Measurements from ENCODE around the gene CTSF.

DNA sequence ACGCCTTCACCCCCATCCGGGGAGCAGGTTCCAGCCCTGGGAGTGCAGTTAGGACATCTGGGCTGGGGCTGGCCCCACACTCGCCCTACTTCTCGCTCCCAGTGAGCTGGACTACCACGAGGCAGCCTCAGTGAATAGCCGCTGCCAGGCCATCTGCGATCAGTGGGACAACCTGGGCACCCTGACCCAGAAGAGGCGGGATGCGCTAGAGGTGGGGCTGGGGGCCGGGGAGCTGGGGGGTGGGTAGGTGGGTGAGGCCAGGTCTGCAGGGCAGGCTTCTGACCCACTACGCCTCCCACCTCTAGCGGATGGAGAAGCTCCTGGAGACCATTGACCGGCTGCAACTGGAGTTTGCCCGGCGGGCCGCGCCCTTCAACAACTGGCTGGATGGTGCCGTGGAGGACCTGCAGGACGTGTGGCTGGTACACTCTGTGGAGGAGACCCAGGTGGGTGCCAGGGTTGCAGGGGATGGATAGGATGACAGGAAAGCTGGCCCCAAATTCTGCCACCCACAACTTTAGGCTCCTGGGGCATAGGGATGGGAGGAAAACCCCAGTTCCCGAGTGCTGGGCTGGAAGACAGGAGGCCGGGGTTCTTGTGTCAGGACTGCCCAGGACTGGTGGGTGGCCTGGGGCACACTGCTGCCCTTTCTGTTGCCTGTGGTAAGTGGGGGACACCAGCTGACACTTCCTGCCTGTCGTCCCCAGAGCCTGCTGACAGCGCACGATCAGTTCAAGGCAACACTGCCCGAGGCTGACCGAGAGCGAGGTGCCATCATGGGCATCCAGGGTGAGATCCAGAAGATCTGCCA, 8.3 kb downstream of the CTSF start:
- TF ChIP-seq, protein P1, sequence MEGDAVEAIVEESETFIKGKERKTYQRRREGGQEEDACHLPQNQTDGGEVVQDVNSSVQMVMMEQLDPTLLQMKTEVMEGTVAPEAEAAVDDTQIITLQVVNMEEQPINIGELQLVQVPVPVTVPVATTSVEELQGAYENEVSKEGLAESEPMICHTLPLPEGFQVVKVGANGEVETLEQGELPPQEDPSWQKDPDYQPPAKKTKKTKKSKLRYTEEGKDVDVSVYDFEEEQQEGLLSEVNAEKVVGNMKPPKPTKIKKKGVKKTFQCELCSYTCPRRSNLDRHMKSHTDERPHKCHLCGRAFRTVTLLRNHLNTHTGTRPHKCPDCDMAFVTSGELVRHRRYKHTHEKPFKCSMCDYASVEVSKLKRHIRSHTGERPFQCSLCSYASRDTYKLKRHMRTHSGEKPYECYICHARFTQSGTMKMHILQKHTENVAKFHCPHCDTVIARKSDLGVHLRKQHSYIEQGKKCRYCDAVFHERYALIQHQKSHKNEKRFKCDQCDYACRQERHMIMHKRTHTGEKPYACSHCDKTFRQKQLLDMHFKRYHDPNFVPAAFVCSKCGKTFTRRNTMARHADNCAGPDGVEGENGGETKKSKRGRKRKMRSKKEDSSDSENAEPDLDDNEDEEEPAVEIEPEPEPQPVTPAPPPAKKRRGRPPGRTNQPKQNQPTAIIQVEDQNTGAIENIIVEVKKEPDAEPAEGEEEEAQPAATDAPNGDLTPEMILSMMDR (IDR thresholded peaks at IDR 0.05 in 2 of 3, conservative IDR thresholded peaks at IDR 0.05 in 1 of 3; ENCODE audit: borderline replicate concordance in 1 of 3, insufficient read depth in 1 of 3, low read depth in 2 of 3, low read length in 2 of 3), result no peak
- TF ChIP-seq SP1 (IDR thresholded peaks at IDR 0.05; ENCODE audit: low read depth), result no peak
- TF ChIP-seq EGR1 (IDR thresholded peaks at IDR 0.05; ENCODE audit: low read depth), result no peak
- TF ChIP-seq POLR2A (IDR thresholded peaks at IDR 0.05; ENCODE audit: borderline replicate concordance, extremely low read depth, insufficient read depth, insufficient read length), result no peak
- TF ChIP-seq ZNF274 (IDR thresholded peaks at IDR 0.05; ENCODE audit: low read depth, low read length), result no peak
- TF ChIP-seq, protein P2, sequence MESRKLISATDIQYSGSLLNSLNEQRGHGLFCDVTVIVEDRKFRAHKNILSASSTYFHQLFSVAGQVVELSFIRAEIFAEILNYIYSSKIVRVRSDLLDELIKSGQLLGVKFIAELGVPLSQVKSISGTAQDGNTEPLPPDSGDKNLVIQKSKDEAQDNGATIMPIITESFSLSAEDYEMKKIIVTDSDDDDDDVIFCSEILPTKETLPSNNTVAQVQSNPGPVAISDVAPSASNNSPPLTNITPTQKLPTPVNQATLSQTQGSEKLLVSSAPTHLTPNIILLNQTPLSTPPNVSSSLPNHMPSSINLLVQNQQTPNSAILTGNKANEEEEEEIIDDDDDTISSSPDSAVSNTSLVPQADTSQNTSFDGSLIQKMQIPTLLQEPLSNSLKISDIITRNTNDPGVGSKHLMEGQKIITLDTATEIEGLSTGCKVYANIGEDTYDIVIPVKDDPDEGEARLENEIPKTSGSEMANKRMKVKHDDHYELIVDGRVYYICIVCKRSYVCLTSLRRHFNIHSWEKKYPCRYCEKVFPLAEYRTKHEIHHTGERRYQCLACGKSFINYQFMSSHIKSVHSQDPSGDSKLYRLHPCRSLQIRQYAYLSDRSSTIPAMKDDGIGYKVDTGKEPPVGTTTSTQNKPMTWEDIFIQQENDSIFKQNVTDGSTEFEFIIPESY (IDR thresholded peaks at IDR 0.05; ENCODE audit: extremely low read depth, insufficient replicate concordance, low read length), result no peak
- TF ChIP-seq, protein P3, sequence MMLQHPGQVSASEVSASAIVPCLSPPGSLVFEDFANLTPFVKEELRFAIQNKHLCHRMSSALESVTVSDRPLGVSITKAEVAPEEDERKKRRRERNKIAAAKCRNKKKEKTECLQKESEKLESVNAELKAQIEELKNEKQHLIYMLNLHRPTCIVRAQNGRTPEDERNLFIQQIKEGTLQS (IDR thresholded peaks at IDR 0.05), result no peak
- TF ChIP-seq, protein P4, sequence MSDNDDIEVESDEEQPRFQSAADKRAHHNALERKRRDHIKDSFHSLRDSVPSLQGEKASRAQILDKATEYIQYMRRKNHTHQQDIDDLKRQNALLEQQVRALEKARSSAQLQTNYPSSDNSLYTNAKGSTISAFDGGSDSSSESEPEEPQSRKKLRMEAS (IDR thresholded peaks at IDR 0.05), result no peak
- no peak for TF ChIP-seq EZH2 (IDR thresholded peaks at IDR 0.05)
- TF ChIP-seq, protein P5, sequence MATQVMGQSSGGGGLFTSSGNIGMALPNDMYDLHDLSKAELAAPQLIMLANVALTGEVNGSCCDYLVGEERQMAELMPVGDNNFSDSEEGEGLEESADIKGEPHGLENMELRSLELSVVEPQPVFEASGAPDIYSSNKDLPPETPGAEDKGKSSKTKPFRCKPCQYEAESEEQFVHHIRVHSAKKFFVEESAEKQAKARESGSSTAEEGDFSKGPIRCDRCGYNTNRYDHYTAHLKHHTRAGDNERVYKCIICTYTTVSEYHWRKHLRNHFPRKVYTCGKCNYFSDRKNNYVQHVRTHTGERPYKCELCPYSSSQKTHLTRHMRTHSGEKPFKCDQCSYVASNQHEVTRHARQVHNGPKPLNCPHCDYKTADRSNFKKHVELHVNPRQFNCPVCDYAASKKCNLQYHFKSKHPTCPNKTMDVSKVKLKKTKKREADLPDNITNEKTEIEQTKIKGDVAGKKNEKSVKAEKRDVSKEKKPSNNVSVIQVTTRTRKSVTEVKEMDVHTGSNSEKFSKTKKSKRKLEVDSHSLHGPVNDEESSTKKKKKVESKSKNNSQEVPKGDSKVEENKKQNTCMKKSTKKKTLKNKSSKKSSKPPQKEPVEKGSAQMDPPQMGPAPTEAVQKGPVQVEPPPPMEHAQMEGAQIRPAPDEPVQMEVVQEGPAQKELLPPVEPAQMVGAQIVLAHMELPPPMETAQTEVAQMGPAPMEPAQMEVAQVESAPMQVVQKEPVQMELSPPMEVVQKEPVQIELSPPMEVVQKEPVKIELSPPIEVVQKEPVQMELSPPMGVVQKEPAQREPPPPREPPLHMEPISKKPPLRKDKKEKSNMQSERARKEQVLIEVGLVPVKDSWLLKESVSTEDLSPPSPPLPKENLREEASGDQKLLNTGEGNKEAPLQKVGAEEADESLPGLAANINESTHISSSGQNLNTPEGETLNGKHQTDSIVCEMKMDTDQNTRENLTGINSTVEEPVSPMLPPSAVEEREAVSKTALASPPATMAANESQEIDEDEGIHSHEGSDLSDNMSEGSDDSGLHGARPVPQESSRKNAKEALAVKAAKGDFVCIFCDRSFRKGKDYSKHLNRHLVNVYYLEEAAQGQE (IDR thresholded peaks at IDR 0.05; ENCODE audit: low read depth), result no peak
- TF ChIP-seq POLR2AphosphoS5 (IDR thresholded peaks at IDR 0.05; ENCODE audit: low read depth, low read length), result no peak
- no peak for TF ChIP-seq SIN3A (IDR thresholded peaks at IDR 0.05; ENCODE audit: low read depth)

Measured in HCT116 (cell line).